Neural cell (in vitro differentiated cells): Measurements from ENCODE around the gene NPLOC4.

Source experiments
- CTCF ChIP-seq: fragments of 450-650 bp; IDR thresholded peaks from 2 replicates; pipeline ENCODE4 v1.5.1; 2014; ENCODE audit warnings: antibody characterized with exemption, mild to moderate bottlenecking, moderate library complexity; ENCODE audit not compliant: poor library complexity, severe bottlenecking
- POLR2AphosphoS5 ChIP-seq: IDR thresholded peaks from 2 replicates; pipeline ENCODE4 v1.6.1; 2012
- REST ChIP-seq: IDR thresholded peaks from 2 replicates; pipeline ENCODE4 v1.6.1; 2012; ENCODE audit warnings: borderline replicate concordance
- SMC3 ChIP-seq: fragments of 450-650 bp; conservative IDR thresholded peaks from 2 replicates; pipeline ENCODE4 v1.6.1; 2014; ENCODE audit warnings: antibody characterized with exemption, mild to moderate bottlenecking, moderate library complexity; ENCODE audit not compliant: poor library complexity
- TAF1 ChIP-seq: IDR thresholded peaks from 2 replicates; pipeline ENCODE4 v1.6.1; 2012; ENCODE audit warnings: low read depth

DNA sequence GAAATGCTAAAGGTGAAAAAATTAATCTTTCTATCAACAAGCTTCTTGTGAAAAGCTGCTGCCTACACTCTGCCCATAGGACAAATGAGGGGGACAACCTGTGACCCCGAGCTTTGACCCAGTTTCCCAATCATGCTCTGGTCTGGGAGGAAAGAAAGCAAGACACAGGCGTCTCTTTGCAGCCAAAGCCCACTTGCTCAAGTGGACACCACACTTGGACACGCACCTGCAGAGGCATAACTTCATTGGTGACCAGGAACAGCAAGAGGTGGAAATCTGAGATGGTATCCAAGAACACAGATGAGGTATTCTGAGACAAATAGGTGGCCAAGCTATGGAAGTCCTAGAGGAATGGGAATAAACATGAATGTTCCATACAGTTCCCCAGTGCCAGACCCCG, 69.7 kb downstream of the NPLOC4 start:
- TF ChIP-seq CTCF (no peak), POLR2AphosphoS5 (no peak), REST (no peak), TAF1 (no peak), SMC3 (no peak)
